HCT116 (cell line): ENCODE data around the gene SEMA4C. TPM values are rescaled to one million over a fixed set of nuclear protein-coding genes. Genes with fewer than 3 reads are reported as not detected.

Experiments
- ATAC-seq: fragments of 200-7000 bp; cut with Tn5 transposase; 2 replicates; pipeline ENCODE4 v1.9.1; 2020; ENCODE audit warnings: mild to moderate bottlenecking, moderate library complexity
- BruUV-seq: library from RNA; stranded (reverse); fragments of 400-500 nt; replicated peaks from 2 replicates; lab custom pipeline; 2021; lab: Mats Ljungman, UMichigan
- CTCF ChIA-PET: fragments of 300-600 bp; sonication (Branson Sonifier 250); formaldehyde crosslinking; loops from one replicate; lab custom pipeline; 2021; ENCODE audit warnings: antibody characterized with exemption; lab: Charles Lee
- POLR2A ChIA-PET: fragments of 300-600, 350-600 bp; sonication (Branson Sonifier 250); formaldehyde crosslinking; loops from one replicate; lab custom pipeline; 2021; ENCODE audit warnings: antibody characterized with exemption; lab: Charles Lee
- RAD21 ChIA-PET, 2 experiments: fragments of 300-600 bp; sonication (Branson Sonifier 250); formaldehyde crosslinking; loops; one replicate each; lab custom pipeline; 2023; ENCODE audit warnings: low total read pairs in 2 of 2; ENCODE audit not compliant: uncharacterized antibody in 2 of 2, unreplicated experiment in 2 of 2, low non-redundant PET in 1 of 2; lab: Charles Lee
- DNase-seq: peaks from one replicate; pipeline ENCODE4 v3.0.0-alpha.2; 2010; ENCODE audit warnings: low read depth, low spot score
- H2AFZ ChIP-seq: fragments of 200-600 bp; shearing (Covaris generic), sonication (generic); 2 replicates; pipeline ENCODE4 v1.6.1; 2017; ENCODE audit warnings: low read depth, mixed run types, mixed read lengths, antibody characterized with exemption, low read length; ENCODE audit not compliant: poor library complexity, severe bottlenecking
- H3K27ac ChIP-seq: 2 replicates; pipeline ENCODE4 v1.5.1; 2012; ENCODE audit warnings: low read depth, low read length
- H3K27me3 ChIP-seq: fragments of 200-600 bp; sonication (generic); 2 replicates; pipeline ENCODE4 v1.6.1; 2016; ENCODE audit warnings: mixed run types, low read length, mixed read lengths; ENCODE audit not compliant: insufficient read depth
- H3K36me3 ChIP-seq, 2 experiments: fragments of 200-500 bp in 1 of 2; fragments of 200-600 bp in 1 of 2; sonication (Bioruptor generic) in 1 of 2; sonication (generic) in 1 of 2; 2 replicates each; pipeline versions ENCODE4 v1.5.1 to v1.6.1; 2014 to 2016; ENCODE audit warnings: low read length in 2 of 2, inconsistent platforms in 1 of 2, mixed read lengths in 1 of 2, mixed run types in 1 of 2; ENCODE audit not compliant: insufficient read depth in 2 of 2, control insufficient read depth in 1 of 2
- H3K4me1 ChIP-seq, 2 experiments: fragments of 200-600 bp in 1 of 2; sonication (generic) in 1 of 2; 2 replicates each; pipeline versions ENCODE4 v1.5.1 to v1.6.1; 2012 to 2017; ENCODE audit warnings: low read length in 2 of 2, inconsistent platforms in 1 of 2, mild to moderate bottlenecking in 1 of 2, mixed read lengths in 1 of 2, mixed run types in 1 of 2, moderate library complexity in 1 of 2; ENCODE audit not compliant: insufficient read depth in 2 of 2, control insufficient read depth in 1 of 2
- H3K4me2 ChIP-seq: fragments of 200-600 bp; sonication (generic); 2 replicates; pipeline ENCODE4 v1.6.1; 2017; ENCODE audit warnings: mixed run types, low read length, mixed read lengths
- H3K4me3 ChIP-seq, 2 experiments: fragments of 200-600 bp in 1 of 2; sonication (generic) in 1 of 2; replicated peaks in 1 of 2; 2 replicates each; pipeline ENCODE4 v1.5.1; 2011 to 2016; ENCODE audit warnings: low read length in 2 of 2, control low read depth in 1 of 2, low read depth in 1 of 2, mild to moderate bottlenecking in 1 of 2, mixed read lengths in 1 of 2, mixed run types in 1 of 2
- H3K79me2 ChIP-seq: fragments of 200-600 bp; sonication (generic); 2 replicates; pipeline ENCODE4 v1.6.1; 2017; ENCODE audit warnings: mild to moderate bottlenecking, mixed run types, low read length, moderate library complexity, mixed read lengths; ENCODE audit not compliant: insufficient read depth
- H3K9ac ChIP-seq: fragments of 200-600 bp; sonication (generic); 2 replicates; pipeline ENCODE4 v1.6.1; 2016; ENCODE audit warnings: low read length, mixed read lengths
- H3K9me2 ChIP-seq: fragments of 200-600 bp; sonication (generic), shearing (Covaris generic); 2 replicates; pipeline ENCODE4 v1.6.1; 2017; ENCODE audit warnings: mixed run types, mild to moderate bottlenecking, moderate library complexity; ENCODE audit not compliant: insufficient read depth
- H3K9me3 ChIP-seq, 2 experiments: fragments of 200-500 bp in 1 of 2; fragments of 200-600 bp in 1 of 2; sonication (Bioruptor generic) in 1 of 2; sonication (generic) in 1 of 2; 2 replicates each; pipeline ENCODE4 v1.6.1; 2014 to 2017; ENCODE audit warnings: low read length in 2 of 2, mixed read lengths in 2 of 2, inconsistent platforms in 1 of 2, low read depth in 1 of 2, mild to moderate bottlenecking in 1 of 2, mixed run types in 1 of 2, moderate library complexity in 1 of 2; ENCODE audit not compliant: control insufficient read depth in 1 of 2, insufficient read depth in 1 of 2
- H4K20me1 ChIP-seq: fragments of 200-600 bp; sonication (generic), shearing (Covaris generic); 2 replicates; pipeline ENCODE4 v1.6.1; 2017; ENCODE audit warnings: mixed run types, mild to moderate bottlenecking, moderate library complexity; ENCODE audit not compliant: insufficient read depth
- CBX3 ChIP-seq: IDR thresholded peaks from 2 replicates; pipeline ENCODE4 v1.6.1; 2012; ENCODE audit warnings: low read depth
- FOSL1 ChIP-seq: IDR thresholded peaks from 2 replicates; pipeline ENCODE4 v1.6.1; 2012; ENCODE audit warnings: low read depth
- TCF7L2 ChIP-seq: IDR thresholded peaks from 2 replicates; pipeline ENCODE4 v1.7.0; 2011; ENCODE audit warnings: borderline replicate concordance, inconsistent platforms; ENCODE audit not compliant: insufficient read depth, insufficient read length; ENCODE audit errors: extremely low read depth
- ZNF274 ChIP-seq: fragments of 200-500 bp; sonication (Bioruptor generic); IDR thresholded peaks from 2 replicates; pipeline ENCODE4 v1.6.1; 2014; ENCODE audit warnings: mild to moderate bottlenecking, low read depth, low read length, inconsistent platforms
- intact Hi-C: fragments of 100-400 bp; cut with micrococcal nuclease; formaldehyde crosslinking; loops from 2 replicates; pipeline ENCODE4 v1.10.0; 2022
- total RNA-seq: library from RNA; stranded (reverse); gene quantifications from one replicate; pipeline ENCODE4 v1.2.1, GENCODE V29; 2021; ENCODE audit not compliant: unreplicated experiment
- TF ChIP-seq, protein P1 (sequence below): IDR thresholded peaks from 2 replicates; pipeline ENCODE4 v1.6.1; 2012; ENCODE audit warnings: low read depth

The SEMA4C gene
- total RNA-seq, 1 experiment from 2014 or later = 25.4 TPM

DNA sequence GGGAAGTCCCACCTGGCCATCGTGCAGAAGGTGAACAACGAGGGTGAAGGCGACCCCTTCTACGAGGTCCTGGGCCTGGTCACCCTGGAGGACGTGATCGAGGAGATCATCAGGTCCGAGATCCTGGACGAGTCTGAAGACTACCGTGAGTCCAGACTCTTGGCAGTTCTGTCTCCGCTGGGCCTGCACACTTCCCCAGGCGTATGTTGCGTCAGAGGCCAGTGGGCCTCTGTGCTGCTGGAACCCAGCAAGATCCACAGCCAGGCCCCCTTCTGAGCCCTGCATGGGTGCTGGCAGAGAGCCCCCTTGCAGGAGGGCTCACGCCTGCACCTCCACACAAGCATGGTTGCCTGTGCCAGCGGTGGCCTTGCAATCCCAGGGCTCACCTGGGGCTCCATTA is 44.8 kb downstream of the SEMA4C start:
- Histone ChIP-seq H3K79me2 (peaks cover 39% of the 10 kb centered on the region), H4K20me1 (no peaks in the 10 kb centered on the region), H3K4me2 (no peak overlapping the region), H3K36me3 (peaks cover 18 to 19% of the 10 kb centered on the region in 2 experiments; a peak in 3 of 4 replicates), H3K9me3 (no peaks in the 10 kb centered on the region), H3K4me3 (no peak overlapping the region), H3K4me1 (no peaks in the 10 kb centered on the region), H3K9me2 (no peaks in the 10 kb centered on the region), H2AFZ (no peak overlapping the region), H3K27ac (no peak overlapping the region), H3K27me3 (no peaks in the 10 kb centered on the region), H3K9ac (no peak overlapping the region)
- DNase-seq (no peak), ATAC-seq (no peak)
- ChIA-PET POLR2A (no interaction called here), RAD21 (no interaction called here), CTCF (no interaction called here)
- no peak for TF ChIP-seq FOSL1
- no peak for TF ChIP-seq ZNF274
- TF ChIP-seq TCF7L2 = no peak
- TF ChIP-seq, protein P1, sequence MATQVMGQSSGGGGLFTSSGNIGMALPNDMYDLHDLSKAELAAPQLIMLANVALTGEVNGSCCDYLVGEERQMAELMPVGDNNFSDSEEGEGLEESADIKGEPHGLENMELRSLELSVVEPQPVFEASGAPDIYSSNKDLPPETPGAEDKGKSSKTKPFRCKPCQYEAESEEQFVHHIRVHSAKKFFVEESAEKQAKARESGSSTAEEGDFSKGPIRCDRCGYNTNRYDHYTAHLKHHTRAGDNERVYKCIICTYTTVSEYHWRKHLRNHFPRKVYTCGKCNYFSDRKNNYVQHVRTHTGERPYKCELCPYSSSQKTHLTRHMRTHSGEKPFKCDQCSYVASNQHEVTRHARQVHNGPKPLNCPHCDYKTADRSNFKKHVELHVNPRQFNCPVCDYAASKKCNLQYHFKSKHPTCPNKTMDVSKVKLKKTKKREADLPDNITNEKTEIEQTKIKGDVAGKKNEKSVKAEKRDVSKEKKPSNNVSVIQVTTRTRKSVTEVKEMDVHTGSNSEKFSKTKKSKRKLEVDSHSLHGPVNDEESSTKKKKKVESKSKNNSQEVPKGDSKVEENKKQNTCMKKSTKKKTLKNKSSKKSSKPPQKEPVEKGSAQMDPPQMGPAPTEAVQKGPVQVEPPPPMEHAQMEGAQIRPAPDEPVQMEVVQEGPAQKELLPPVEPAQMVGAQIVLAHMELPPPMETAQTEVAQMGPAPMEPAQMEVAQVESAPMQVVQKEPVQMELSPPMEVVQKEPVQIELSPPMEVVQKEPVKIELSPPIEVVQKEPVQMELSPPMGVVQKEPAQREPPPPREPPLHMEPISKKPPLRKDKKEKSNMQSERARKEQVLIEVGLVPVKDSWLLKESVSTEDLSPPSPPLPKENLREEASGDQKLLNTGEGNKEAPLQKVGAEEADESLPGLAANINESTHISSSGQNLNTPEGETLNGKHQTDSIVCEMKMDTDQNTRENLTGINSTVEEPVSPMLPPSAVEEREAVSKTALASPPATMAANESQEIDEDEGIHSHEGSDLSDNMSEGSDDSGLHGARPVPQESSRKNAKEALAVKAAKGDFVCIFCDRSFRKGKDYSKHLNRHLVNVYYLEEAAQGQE = no peak
- no peak for TF ChIP-seq CBX3
- BruUV-seq = no TSS peak
- intact Hi-C loops = no loop called here
